Trophoblast cell (in vitro differentiated cells and primary cell): ENCODE data around the gene OR5D16.
"Not testable (repeated sequence)": the region's sequence is repeated elsewhere in the genome, so short reads cannot be mapped to it uniquely, and the experiment has no call there.

Experiments used
- DNase-seq, 2 donors: peaks; one replicate each; pipeline ENCODE4 v3.0.0-alpha.2; 2016
- H2AFZ ChIP-seq: 2 replicates; pipeline ENCODE4 v1.6.1; 2013; ENCODE audit warnings: low read length, moderate library complexity, mild to moderate bottlenecking; ENCODE audit not compliant: insufficient read depth, poor library complexity
- H2AK5ac ChIP-seq: 2 replicates; pipeline ENCODE4 v1.6.1; 2013; ENCODE audit warnings: mild to moderate bottlenecking, low read length
- H2BK120ac ChIP-seq: 2 replicates; pipeline ENCODE4 v1.6.1; 2013; ENCODE audit warnings: low read length, mild to moderate bottlenecking, moderate library complexity; ENCODE audit not compliant: insufficient read depth, poor library complexity
- H2BK12ac ChIP-seq: 2 replicates; pipeline ENCODE4 v1.6.1; 2013; ENCODE audit warnings: mild to moderate bottlenecking, low read length, moderate library complexity
- H2BK5ac ChIP-seq: 2 replicates; pipeline ENCODE4 v1.6.1; 2013; ENCODE audit warnings: low read length, low read depth, moderate library complexity, mild to moderate bottlenecking; ENCODE audit not compliant: poor library complexity
- H3K14ac ChIP-seq: 2 replicates; pipeline ENCODE4 v1.6.1; 2013; ENCODE audit warnings: mild to moderate bottlenecking, low read length
- H3K18ac ChIP-seq: 2 replicates; pipeline ENCODE4 v1.6.1; 2013; ENCODE audit warnings: mild to moderate bottlenecking, low read length
- H3K23ac ChIP-seq: 2 replicates; pipeline ENCODE4 v1.6.1; 2013; ENCODE audit warnings: low read length
- H3K27ac ChIP-seq: 2 replicates; pipeline ENCODE4 v1.5.1; 2013; ENCODE audit warnings: low read depth, mild to moderate bottlenecking, inconsistent platforms, low read length, moderate library complexity
- H3K27me3 ChIP-seq: 2 replicates; pipeline ENCODE4 v1.6.1; 2013; ENCODE audit warnings: inconsistent platforms, mild to moderate bottlenecking, low read length, moderate library complexity; ENCODE audit not compliant: insufficient read depth
- H3K36me3 ChIP-seq, 2 experiments: 1 replicate in 1 of 2; 2 replicates in 1 of 2; pipeline ENCODE4 v1.6.1; 2013; ENCODE audit warnings: low read length in 2 of 2, mild to moderate bottlenecking in 2 of 2, moderate library complexity in 1 of 2; ENCODE audit not compliant: insufficient read depth in 2 of 2, control insufficient read depth in 1 of 2
- H3K4ac ChIP-seq: 2 replicates; pipeline ENCODE4 v1.6.1; 2013; ENCODE audit warnings: low read depth, mild to moderate bottlenecking, low read length, moderate library complexity
- H3K4me1 ChIP-seq, 2 experiments: 1 replicate in 1 of 2; 2 replicates in 1 of 2; pipeline ENCODE4 v1.6.1; 2013; ENCODE audit warnings: low read length in 2 of 2, mild to moderate bottlenecking in 2 of 2, moderate library complexity in 1 of 2; ENCODE audit not compliant: insufficient read depth in 2 of 2, control insufficient read depth in 1 of 2
- H3K4me2 ChIP-seq: 2 replicates; pipeline ENCODE4 v1.6.1; 2013; ENCODE audit warnings: inconsistent platforms, mild to moderate bottlenecking, low read length, moderate library complexity
- H3K4me3 ChIP-seq: 2 replicates; pipeline ENCODE4 v1.5.1; 2013; ENCODE audit warnings: mild to moderate bottlenecking, low read depth, low read length, inconsistent platforms
- H3K79me1 ChIP-seq: one replicate; pipeline ENCODE4 v1.6.1; 2013; ENCODE audit warnings: low read length
- H3K79me2 ChIP-seq: 2 replicates; pipeline ENCODE4 v1.6.1; 2013; ENCODE audit warnings: low read length, mild to moderate bottlenecking; ENCODE audit not compliant: control insufficient read depth, insufficient read depth, poor library complexity
- H3K9ac ChIP-seq: 2 replicates; pipeline ENCODE4 v1.6.1; 2013; ENCODE audit warnings: mild to moderate bottlenecking, low read length
- H3K9me3 ChIP-seq: 2 replicates; pipeline ENCODE4 v1.6.1; 2013; ENCODE audit warnings: low read depth, mild to moderate bottlenecking, control low read depth, inconsistent platforms, low read length; ENCODE audit not compliant: insufficient read depth
- H4K12ac ChIP-seq: 2 replicates; pipeline ENCODE4 v1.6.1; 2013; ENCODE audit warnings: low read depth, mild to moderate bottlenecking, low read length, moderate library complexity
- H4K8ac ChIP-seq: 2 replicates; pipeline ENCODE4 v1.6.1; 2013; ENCODE audit warnings: low read depth, mild to moderate bottlenecking, low read length, moderate library complexity
- H4K91ac ChIP-seq: one replicate; pipeline ENCODE4 v1.6.1; 2013; ENCODE audit warnings: low read depth, mild to moderate bottlenecking, low read length, moderate library complexity
- WGBS: extraction: QIAGEN DNeasy Blood & Tissue Kit; methylation state at CpG from one replicate; pipeline ENCODE4 v1.1.7; 2013; ENCODE audit warnings: missing lambda C conversion rate; ENCODE audit not compliant: insufficient read length, insufficient coverage; ENCODE audit errors: extremely low coverage; 5-methylcytosine and 5-hydroxymethylcytosine counted together

The OR5D16 gene

DNA sequence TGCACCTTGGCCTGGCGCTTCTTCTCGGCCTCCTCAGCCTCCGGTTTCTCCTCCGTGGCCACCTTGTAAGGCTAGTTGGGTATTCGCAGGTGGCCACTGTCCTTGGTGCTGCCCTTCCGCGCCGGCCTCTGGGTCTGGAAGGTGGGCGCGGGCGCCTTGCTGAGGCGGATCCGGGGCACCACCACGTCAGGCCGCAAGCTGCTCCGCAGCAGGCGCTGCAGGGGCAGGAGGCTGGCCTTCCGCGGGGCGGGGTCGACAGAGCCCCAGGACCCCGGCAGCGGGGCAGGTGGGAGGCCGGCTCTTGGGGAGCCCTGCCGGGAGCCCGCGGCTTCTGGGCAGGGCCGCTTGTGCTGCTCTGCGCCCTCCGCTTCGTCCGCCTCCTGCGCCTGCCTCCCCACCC is 34.2 kb downstream of the OR5D16 start:
- WGBS, result no CpG with 5 or more reads among the region's 33 CpGs
- H3K9me3 ChIP-seq, result peaks cover 38% of the 10 kb centered on the region
- H2BK5ac ChIP-seq, result not testable (repeated sequence)

DNA sequence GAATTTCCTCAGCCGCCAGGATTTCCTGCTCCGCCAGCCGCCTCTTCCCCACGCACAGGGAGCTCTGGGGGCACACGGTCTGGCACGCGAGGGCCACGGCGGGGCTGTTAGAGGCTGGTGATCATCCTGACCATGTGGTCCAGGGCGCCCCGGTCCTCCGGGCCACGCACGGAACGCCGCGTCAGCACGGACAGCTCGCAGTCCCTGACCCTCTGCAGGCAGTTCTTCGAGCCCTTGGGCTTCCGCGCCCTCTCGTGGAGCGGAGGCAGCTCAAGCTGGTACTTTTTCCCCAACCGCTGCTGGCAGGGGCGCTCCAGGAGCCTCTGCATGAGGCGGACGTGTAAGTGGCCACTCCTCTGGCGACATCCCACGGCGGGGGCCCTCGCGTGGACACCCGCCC is 34.6 kb downstream of the OR5D16 start:
- H3K27ac ChIP-seq, H3K14ac ChIP-seq, H3K23ac ChIP-seq, H2AK5ac ChIP-seq, H2BK5ac ChIP-seq, H4K91ac ChIP-seq, H4K8ac ChIP-seq, H3K4me1 ChIP-seq, H2BK120ac ChIP-seq, DNase-seq, H3K9ac ChIP-seq, H3K79me1 ChIP-seq, H3K36me3 ChIP-seq, H3K27me3 ChIP-seq, H4K12ac ChIP-seq, H3K18ac ChIP-seq, H2BK12ac ChIP-seq, H2AFZ ChIP-seq, H3K79me2 ChIP-seq, H3K4me2 ChIP-seq, H3K4me3 ChIP-seq, H3K4ac ChIP-seq: not testable (repeated sequence)
- H3K9me3 ChIP-seq, result peaks cover 35% of the 10 kb centered on the region
- WGBS, result no CpG with 5 or more reads among the region's 34 CpGs

More for the DNA sequence above, 34.2 kb downstream of the OR5D16 start:
- not testable (repeated sequence) for H3K27me3 ChIP-seq, DNase-seq, H2AFZ ChIP-seq, H3K4ac ChIP-seq, H3K4me3 ChIP-seq, H3K36me3 ChIP-seq, H3K23ac ChIP-seq, H3K79me2 ChIP-seq, H3K79me1 ChIP-seq, H2AK5ac ChIP-seq, H3K4me1 ChIP-seq, H2BK120ac ChIP-seq, H3K27ac ChIP-seq, H3K9ac ChIP-seq, H3K14ac ChIP-seq, H4K91ac ChIP-seq, H2BK12ac ChIP-seq, H3K18ac ChIP-seq, H4K12ac ChIP-seq, H4K8ac ChIP-seq, H3K4me2 ChIP-seq

DNA sequence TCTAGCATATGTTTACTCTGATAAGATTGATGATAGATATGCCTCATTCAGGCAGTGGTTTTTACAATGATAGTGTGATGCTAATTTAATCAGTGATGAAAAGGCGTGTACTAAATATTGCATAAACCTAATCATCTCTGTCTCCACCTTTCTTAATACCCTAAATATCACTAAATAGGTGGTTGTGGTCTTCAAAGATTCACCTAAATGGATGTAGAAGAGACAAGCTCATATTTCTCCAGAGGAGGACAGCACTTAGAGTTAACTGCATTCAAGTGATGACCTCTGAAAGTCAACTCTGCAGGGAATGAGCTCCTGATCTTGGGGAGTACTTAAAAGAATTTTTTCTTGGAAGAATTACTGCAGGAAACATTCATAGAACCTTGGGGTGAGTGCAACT is 44.4 kb downstream of the OR5D16 start, which contains the start of gene TRIM51:
TRIM51 (plus strand) TSS at position 301 of the 400 bp plus-strand sequence. CDS start 2,132 bp downstream, outside the sequence.
- not testable (repeated sequence) for H3K4me2 ChIP-seq, H4K91ac ChIP-seq, H2AK5ac ChIP-seq, H3K23ac ChIP-seq, H3K14ac ChIP-seq, H3K9me3 ChIP-seq, H2BK12ac ChIP-seq, H3K18ac ChIP-seq, H3K4me1 ChIP-seq, H3K4me3 ChIP-seq, H3K79me1 ChIP-seq, H3K4ac ChIP-seq, H3K79me2 ChIP-seq, H2BK5ac ChIP-seq, H4K8ac ChIP-seq, H2BK120ac ChIP-seq, H4K12ac ChIP-seq, DNase-seq, H3K36me3 ChIP-seq, H3K27ac ChIP-seq, H3K9ac ChIP-seq, H2AFZ ChIP-seq, H3K27me3 ChIP-seq
- no CpG with 5 or more reads among the region's 1 CpG for WGBS

DNA sequence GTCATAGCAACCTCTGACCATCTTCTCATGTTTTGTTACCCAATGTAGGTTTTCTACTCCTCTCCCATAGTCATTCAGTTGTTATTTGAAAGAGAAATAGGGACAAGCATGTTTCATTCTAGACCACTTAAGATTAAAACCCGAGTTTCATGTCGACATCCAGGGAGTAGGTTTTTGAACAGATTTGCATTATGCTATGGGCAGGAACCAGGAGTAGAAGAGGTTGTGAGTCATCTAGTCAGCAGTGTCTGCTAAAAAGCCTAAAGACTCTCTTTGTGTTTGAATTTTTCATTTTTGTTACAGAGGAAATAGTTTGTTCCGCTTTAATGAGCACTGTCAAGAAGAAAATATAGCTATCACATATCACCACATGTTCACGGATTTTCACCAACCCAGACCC is 46.4 kb downstream of the OR5D16 start:
- not testable (repeated sequence) for H3K4me3 ChIP-seq, H3K36me3 ChIP-seq, H3K79me2 ChIP-seq, H4K12ac ChIP-seq, H2BK5ac ChIP-seq, H3K79me1 ChIP-seq, H3K14ac ChIP-seq, H4K8ac ChIP-seq, H3K9me3 ChIP-seq, H3K27me3 ChIP-seq, H2AK5ac ChIP-seq, DNase-seq, H3K4me2 ChIP-seq, H3K4ac ChIP-seq, H3K27ac ChIP-seq, H3K9ac ChIP-seq, H4K91ac ChIP-seq, H2BK120ac ChIP-seq, H3K18ac ChIP-seq, H3K4me1 ChIP-seq, H2AFZ ChIP-seq, H2BK12ac ChIP-seq, H3K23ac ChIP-seq
- no CpG with 5 or more reads among the region's 4 CpGs for WGBS
